ACC112 (cell line): ENCODE data around the gene OR10H1.
"Not testable (repeated sequence)": the region's sequence is repeated elsewhere in the genome, so short reads cannot be mapped to it uniquely, and the experiment has no call there.

ENCODE experiments used
- H2AFZ ChIP-seq: fragments of 200-600 bp; sonication (generic); one replicate; pipeline ENCODE4 v1.6.0; 2017; ENCODE audit warnings: antibody characterized with exemption, low read length; ENCODE audit not compliant: unreplicated experiment
- H3K27ac ChIP-seq: fragments of 200-600 bp; sonication (generic); 2 replicates; pipeline ENCODE4 v1.5.1; 2014; ENCODE audit warnings: low read depth, mild to moderate bottlenecking, antibody characterized with exemption, low read length, moderate library complexity
- H3K27me3 ChIP-seq: fragments of 200-600 bp; sonication (generic); 2 replicates; pipeline ENCODE4 v1.6.1; 2014; ENCODE audit warnings: mild to moderate bottlenecking, antibody characterized with exemption, low read length, moderate library complexity, mixed read lengths; ENCODE audit not compliant: insufficient read depth
- H3K36me3 ChIP-seq: fragments of 200-600 bp; sonication (generic); 2 replicates; pipeline ENCODE4 v1.6.1; 2016; ENCODE audit warnings: mild to moderate bottlenecking, antibody characterized with exemption, low read length, moderate library complexity, mixed read lengths; ENCODE audit not compliant: insufficient read depth
- H3K4me1 ChIP-seq: fragments of 200-600 bp; sonication (generic); one replicate; pipeline ENCODE4 v1.6.1; 2016; ENCODE audit warnings: low read length, mixed read lengths; ENCODE audit not compliant: insufficient read depth, unreplicated experiment, control insufficient read depth
- H3K4me3 ChIP-seq: fragments of 200-600 bp; sonication (generic); 2 replicates; pipeline ENCODE4 v1.5.1; 2014; ENCODE audit warnings: mild to moderate bottlenecking, low read depth, low read length
- H3K79me2 ChIP-seq: fragments of 200-600 bp; sonication (generic); one replicate; pipeline ENCODE4 v1.6.0; 2016; ENCODE audit warnings: low read length; ENCODE audit not compliant: control insufficient read depth, unreplicated experiment, insufficient read depth

The OR10H1 gene

GRCh38 chr19:15840833-15841232 lies 25.4 kb upstream of the OR10H1 start:
- H3K4me3 ChIP-seq, result no peak overlapping the region
- no peaks in the 10 kb centered on the region for H3K36me3 ChIP-seq
- H3K27ac ChIP-seq, result no peak overlapping the region
- H2AFZ ChIP-seq, result no peak overlapping the region
- no peaks in the 10 kb centered on the region for H3K27me3 ChIP-seq
- H3K79me2 ChIP-seq, result no peaks in the 10 kb centered on the region
- no peaks in the 10 kb centered on the region for H3K4me1 ChIP-seq

GRCh38 chr19:15839888-15840287 lies 24.4 kb upstream of the OR10H1 start:
- H3K27me3 ChIP-seq, H3K4me1 ChIP-seq, H2AFZ ChIP-seq, H3K27ac ChIP-seq, H3K79me2 ChIP-seq, H3K4me3 ChIP-seq, H3K36me3 ChIP-seq: not testable (repeated sequence)

- H3K79me2 ChIP-seq, result no peaks in the 10 kb centered on the region
- H3K4me1 ChIP-seq, result no peaks in the 10 kb centered on the region
- H3K4me3 ChIP-seq, result no peak overlapping the region
- H3K36me3 ChIP-seq, result no peaks in the 10 kb centered on the region
- H2AFZ ChIP-seq, result no peak overlapping the region
- no peak overlapping the region for H3K27ac ChIP-seq
- H3K27me3 ChIP-seq, result no peaks in the 10 kb centered on the region
Measured at GRCh38 chr19:15838351-15838750, 22.9 kb upstream of the OR10H1 start.

- Histone ChIP-seq H3K36me3 (no peaks in the 10 kb centered on the region), H3K4me3 (peak overlapping the region; percentile 79), H3K27me3 (no peaks in the 10 kb centered on the region), H3K27ac (no peak overlapping the region; the same call in 1 of the 2 replicates), H2AFZ (peak overlapping the region; percentile 68), H3K4me1 (no peaks in the 10 kb centered on the region), H3K79me2 (no peaks in the 10 kb centered on the region)
Measured at GRCh38 chr19:15837221-15837731, 21.8 kb upstream of the OR10H1 start.

DNA sequence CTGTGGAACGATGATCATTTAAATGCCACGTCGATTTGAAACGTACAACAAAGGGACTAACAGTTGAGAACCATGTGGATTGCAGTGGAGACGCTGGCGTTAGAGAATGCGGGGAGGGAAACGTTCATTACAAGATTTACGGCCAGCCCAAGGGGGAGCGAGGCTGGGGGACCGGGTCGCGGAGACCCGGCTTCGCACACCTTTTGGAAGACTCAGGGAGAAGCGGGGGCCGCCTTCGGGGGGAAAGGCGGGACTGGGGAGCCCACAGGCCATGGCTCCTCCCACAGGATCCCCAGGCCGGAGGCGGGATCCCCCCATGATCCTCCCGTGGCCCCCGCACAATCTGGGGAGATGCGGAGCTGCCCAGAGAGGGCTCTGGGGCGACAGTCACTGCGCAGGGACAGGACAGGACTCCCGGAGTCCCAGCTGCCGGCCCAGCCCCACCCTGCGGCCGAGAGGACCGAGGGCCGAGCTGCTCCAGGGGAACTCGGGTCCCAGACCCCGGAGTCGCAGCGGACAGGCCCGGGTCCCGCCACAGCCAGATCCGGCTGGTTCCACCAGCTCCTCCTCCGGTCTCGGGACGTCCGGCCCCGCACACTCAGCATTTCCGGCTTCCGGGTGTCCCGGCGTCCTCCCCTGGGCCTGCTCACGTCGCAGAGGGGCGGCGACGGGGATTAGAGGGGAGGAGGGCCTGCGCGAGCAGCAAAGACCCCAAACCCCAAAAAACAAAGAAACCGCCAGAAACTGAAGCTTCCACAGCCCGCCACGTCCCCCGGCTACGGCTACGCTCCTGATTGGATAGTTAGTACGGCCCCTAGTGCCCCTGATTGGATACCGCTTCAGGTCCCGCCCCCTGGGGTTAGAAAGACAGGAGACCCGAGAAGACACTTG lies 21.1 kb upstream of the OR10H1 start:
- peak overlapping the region; percentile 68 for H2AFZ ChIP-seq
- H3K27me3 ChIP-seq, result no peaks in the 10 kb centered on the region
- peak overlapping the region; percentile 79 for H3K4me3 ChIP-seq
- no peaks in the 10 kb centered on the region for H3K79me2 ChIP-seq
- peak overlapping the region; percentile 67 for H3K27ac ChIP-seq
- no peaks in the 10 kb centered on the region for H3K36me3 ChIP-seq
- no peaks in the 10 kb centered on the region for H3K4me1 ChIP-seq

- not testable (repeated sequence) for H3K4me1 ChIP-seq, H3K27ac ChIP-seq, H3K36me3 ChIP-seq, H3K79me2 ChIP-seq, H3K27me3 ChIP-seq
- peak overlapping the region; percentile 79 for H3K4me3 ChIP-seq
- H2AFZ ChIP-seq, result peak overlapping the region; percentile 68
Measured at GRCh38 chr19:15835565-15836329, 20.3 kb upstream of the OR10H1 start.

DNA sequence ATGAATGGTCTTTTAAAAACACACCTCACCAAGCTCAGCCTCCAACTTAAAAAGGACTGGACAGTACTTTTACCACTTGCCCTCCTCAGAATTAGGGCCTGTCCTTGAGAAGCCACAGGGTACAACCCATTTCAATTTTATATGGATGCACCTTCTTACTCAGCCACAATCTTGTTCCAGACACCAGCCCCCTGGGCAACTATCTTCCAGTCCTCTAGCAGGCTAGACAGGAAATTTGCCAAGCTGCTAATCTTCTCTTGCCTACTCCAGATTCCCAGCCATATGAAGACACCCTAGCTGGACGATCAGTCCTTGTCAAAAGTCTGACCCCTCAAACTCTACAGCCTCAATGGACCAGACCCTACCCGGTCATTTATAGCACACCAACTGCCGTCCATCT lies 18.8 kb upstream of the OR10H1 start:
- not testable (repeated sequence) for H3K27ac ChIP-seq, H2AFZ ChIP-seq, H3K27me3 ChIP-seq, H3K4me3 ChIP-seq, H3K36me3 ChIP-seq, H3K79me2 ChIP-seq, H3K4me1 ChIP-seq

DNA sequence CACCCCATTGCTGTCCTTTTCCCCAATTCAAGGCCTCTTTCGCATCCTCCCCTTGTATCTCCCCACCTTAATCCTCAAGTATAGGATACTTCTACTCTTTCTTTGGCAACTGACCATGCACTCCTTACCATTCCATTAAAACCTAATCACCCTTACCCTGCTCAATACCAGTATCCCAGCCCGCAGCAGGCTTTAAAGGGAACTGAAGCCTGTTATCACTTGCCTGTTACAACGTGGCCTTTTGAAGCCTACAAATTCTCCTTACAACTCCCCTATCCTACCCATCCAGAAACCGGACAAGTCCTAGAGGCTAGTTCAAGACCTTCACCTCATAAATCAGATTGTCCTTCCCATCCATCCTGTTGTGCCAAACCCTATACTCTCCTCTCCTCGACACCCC lies 16.2 kb upstream of the OR10H1 start:
- H3K4me3 ChIP-seq, result no peak overlapping the region
- no peaks in the 10 kb centered on the region for H3K36me3 ChIP-seq
- no peaks in the 10 kb centered on the region for H3K27me3 ChIP-seq
- no peaks in the 10 kb centered on the region for H3K79me2 ChIP-seq
- no peaks in the 10 kb centered on the region for H3K4me1 ChIP-seq
- H3K27ac ChIP-seq, result no peak overlapping the region
- no peak overlapping the region for H2AFZ ChIP-seq

DNA sequence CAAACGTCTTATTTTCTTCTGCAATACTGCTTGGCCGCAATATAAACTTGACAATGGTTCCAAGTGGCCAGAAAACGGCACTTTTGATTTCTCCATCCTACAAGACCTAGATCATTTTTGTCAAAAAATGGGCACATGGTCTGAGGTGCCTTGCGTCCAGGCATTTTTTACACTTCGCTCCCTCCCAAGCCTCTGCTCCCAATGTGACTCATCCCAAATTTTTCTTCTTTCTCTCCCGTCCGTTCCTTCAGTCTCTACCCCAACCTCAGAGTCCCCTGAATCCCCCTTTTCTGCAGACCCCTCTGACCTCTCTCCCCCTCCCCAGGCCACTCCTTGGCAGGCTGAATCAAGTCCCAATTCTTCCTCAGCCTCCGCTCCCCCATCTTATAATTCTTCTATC lies 14.3 kb upstream of the OR10H1 start:
- Histone ChIP-seq H3K27ac (no peak overlapping the region), H2AFZ (no peak overlapping the region), H3K36me3 (no peaks in the 10 kb centered on the region), H3K4me1 (no peaks in the 10 kb centered on the region), H3K27me3 (no peaks in the 10 kb centered on the region), H3K79me2 (no peaks in the 10 kb centered on the region), H3K4me3 (no peak overlapping the region)

DNA sequence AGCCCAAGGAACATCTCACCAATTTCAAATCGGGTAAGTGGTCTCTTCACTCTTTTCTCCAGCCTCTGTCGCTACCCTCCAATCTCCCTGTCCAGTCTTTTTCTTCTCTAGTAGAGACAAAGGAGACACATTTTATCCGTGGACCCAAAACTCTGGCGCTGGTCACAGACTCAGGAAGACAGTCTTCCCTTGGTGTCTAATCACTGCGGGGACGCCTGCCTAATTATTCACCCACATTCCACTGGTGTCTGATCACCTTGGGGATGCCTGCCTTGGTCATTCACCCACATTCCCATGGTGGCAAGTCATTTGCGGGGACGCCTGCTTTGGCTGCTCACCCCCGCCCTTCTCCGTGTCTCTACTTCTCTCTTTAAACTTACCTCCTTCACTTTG lies 13.8 kb upstream of the OR10H1 start:
- H3K27me3 ChIP-seq, result no peaks in the 10 kb centered on the region
- H2AFZ ChIP-seq, result no peak overlapping the region
- H3K27ac ChIP-seq, result no peak overlapping the region
- no peaks in the 10 kb centered on the region for H3K36me3 ChIP-seq
- H3K4me1 ChIP-seq, result no peaks in the 10 kb centered on the region
- H3K4me3 ChIP-seq, result no peak overlapping the region
- no peaks in the 10 kb centered on the region for H3K79me2 ChIP-seq
